SJSA1 (cell line): Measurements from ENCODE around the gene SLC22A5. TPM values are rescaled to one million over a fixed set of nuclear protein-coding genes. Genes with fewer than 3 reads are reported as not detected.

Experiments
- DNase-seq, 2 experiments: peaks; one replicate each; pipeline ENCODE4 v3.0.0-alpha.2; 2015 to 2020; ENCODE audit warnings: low spot score in 2 of 2, low read depth in 1 of 2
- H3K27ac ChIP-seq: fragments of 250-450 bp; sonication (Bioruptor Pico); 2 replicates; pipeline ENCODE4 v1.5.1; 2020; ENCODE audit warnings: mild to moderate bottlenecking, moderate library complexity
- H3K27me3 ChIP-seq: fragments of 250-450 bp; sonication (Bioruptor Pico); replicated peaks from 2 replicates; pipeline ENCODE4 v1.5.1; 2020; ENCODE audit warnings: mild to moderate bottlenecking, moderate library complexity
- H3K36me3 ChIP-seq: fragments of 250-450 bp; sonication (Bioruptor Pico); 2 replicates; pipeline ENCODE4 v1.5.1; 2020; ENCODE audit warnings: mild to moderate bottlenecking
- H3K4me1 ChIP-seq: fragments of 250-450 bp; sonication (Bioruptor Pico); replicated peaks from 2 replicates; pipeline ENCODE4 v1.6.1; 2021; ENCODE audit warnings: mild to moderate bottlenecking
- H3K4me3 ChIP-seq: fragments of 250-450 bp; sonication (Bioruptor Pico); 2 replicates; pipeline ENCODE4 v1.5.1; 2020; ENCODE audit warnings: mild to moderate bottlenecking
- H3K9me3 ChIP-seq: fragments of 250-450 bp; sonication (Bioruptor Pico); replicated peaks from 2 replicates; pipeline ENCODE4 v1.5.1; 2020; ENCODE audit warnings: mild to moderate bottlenecking
- total RNA-seq: library from RNA; depleted of rRNA; stranded (reverse); fragments of >200 nt; shearing (Covaris generic); gene quantifications from 2 replicates; pipeline ENCODE4 v1.2.3, GENCODE V29; 2014

SLC22A5 gene
- total RNA-seq, 1 experiment from 2014 or later = 3.5 TPM

GRCh38 chr5:132417461-132417860, 48.0 kb downstream of the SLC22A5 start:
- Histone ChIP-seq H3K9me3 (no peaks in the 10 kb centered on the region), H3K27ac (no peak overlapping the region), H3K27me3 (no peaks in the 10 kb centered on the region), H3K36me3 (no peaks in the 10 kb centered on the region; the same call in 1 of the 2 replicates), H3K4me1 (peaks cover 40% of the 10 kb centered on the region), H3K4me3 (no peak overlapping the region)
- no peak for DNase-seq

- H3K27ac ChIP-seq = no peak overlapping the region
- DNase-seq = no peak
- no peak overlapping the region for H3K4me3 ChIP-seq
- H3K4me1 ChIP-seq = peaks cover 45% of the 10 kb centered on the region
- no peaks in the 10 kb centered on the region for H3K9me3 ChIP-seq
- H3K36me3 ChIP-seq = no peaks in the 10 kb centered on the region; the same call in 1 of the 2 replicates
- H3K27me3 ChIP-seq = no peaks in the 10 kb centered on the region
These were observed 48.5 kb downstream of the SLC22A5 start for GRCh38 chr5:132417889-132418485.

- Histone ChIP-seq H3K4me1 (peaks cover 54% of the 10 kb centered on the region), H3K9me3 (no peaks in the 10 kb centered on the region), H3K4me3 (no peak overlapping the region), H3K27me3 (no peaks in the 10 kb centered on the region), H3K36me3 (no peaks in the 10 kb centered on the region; the same call in 1 of the 2 replicates), H3K27ac (no peak overlapping the region)
- DNase-seq = no peak
These were observed 49.4 kb downstream of the SLC22A5 start for GRCh38 chr5:132418881-132419280.

GRCh38 chr5:132419502-132420468, 50.3 kb downstream of the SLC22A5 start:
- Histone ChIP-seq H3K4me1 (peaks cover 54% of the 10 kb centered on the region), H3K27ac (peak overlapping the region; percentile 2; the same call in 1 of the 2 replicates)

GRCh38 chr5:132420706-132421272, 51.3 kb downstream of the SLC22A5 start:
- no peaks in the 10 kb centered on the region for H3K27me3 ChIP-seq
- no peaks in the 10 kb centered on the region for H3K9me3 ChIP-seq
- no peaks in the 10 kb centered on the region; the same call in 1 of the 2 replicates for H3K36me3 ChIP-seq
- DNase-seq = no peak
- no peak overlapping the region for H3K4me3 ChIP-seq
- peaks cover 54% of the 10 kb centered on the region for H3K4me1 ChIP-seq
- no peak overlapping the region for H3K27ac ChIP-seq

More at GRCh38 chr5:132419502-132420468, 50.3 kb downstream of the SLC22A5 start:
- H3K36me3 ChIP-seq = no peaks in the 10 kb centered on the region; the same call in 1 of the 2 replicates
- peak; percentile 84 to 91 for DNase-seq
- H3K9me3 ChIP-seq = no peaks in the 10 kb centered on the region
- H3K4me3 ChIP-seq = no peak overlapping the region
- H3K27me3 ChIP-seq = no peaks in the 10 kb centered on the region

- no peak for DNase-seq
- H3K36me3 ChIP-seq = no peaks in the 10 kb centered on the region; the same call in 1 of the 2 replicates
- no peaks in the 10 kb centered on the region for H3K27me3 ChIP-seq
- H3K4me3 ChIP-seq = no peak overlapping the region
- H3K4me1 ChIP-seq = peaks cover 61% of the 10 kb centered on the region
- no peaks in the 10 kb centered on the region for H3K9me3 ChIP-seq
- H3K27ac ChIP-seq = no peak overlapping the region
These were observed 52.0 kb downstream of the SLC22A5 start for GRCh38 chr5:132421462-132421861.

GRCh38 chr5:132422720-132423437, 53.4 kb downstream of the SLC22A5 start:
- H3K36me3 ChIP-seq = no peaks in the 10 kb centered on the region; the same call in 1 of the 2 replicates
- H3K27me3 ChIP-seq = no peaks in the 10 kb centered on the region
- peaks cover 75% of the 10 kb centered on the region for H3K4me1 ChIP-seq
- peak in 1 of 2 experiments; percentile 47 for DNase-seq
- peak overlapping the region; percentile 20 for H3K27ac ChIP-seq
- H3K4me3 ChIP-seq = no peak overlapping the region
- no peaks in the 10 kb centered on the region for H3K9me3 ChIP-seq

GRCh38 chr5:132423438-132423898, 54.0 kb downstream of the SLC22A5 start:
- no peaks in the 10 kb centered on the region for H3K27me3 ChIP-seq
- H3K4me1 ChIP-seq = peaks cover 81% of the 10 kb centered on the region
- H3K36me3 ChIP-seq = no peaks in the 10 kb centered on the region; the same call in 1 of the 2 replicates
- peak overlapping the region; percentile 20 for H3K27ac ChIP-seq
- no peak overlapping the region for H3K4me3 ChIP-seq
- no peak for DNase-seq
- H3K9me3 ChIP-seq = no peaks in the 10 kb centered on the region

GRCh38 chr5:132424167-132424880, 54.8 kb downstream of the SLC22A5 start:
- Histone ChIP-seq H3K4me3 (no peak overlapping the region), H3K27me3 (no peaks in the 10 kb centered on the region), H3K36me3 (no peaks in the 10 kb centered on the region; the same call in 1 of the 2 replicates), H3K9me3 (no peaks in the 10 kb centered on the region), H3K27ac (no peak overlapping the region; the same call in 1 of the 2 replicates), H3K4me1 (peaks cover 84% of the 10 kb centered on the region)
- no peak for DNase-seq

GRCh38 chr5:132425009-132425937, 55.8 kb downstream of the SLC22A5 start:
- H3K9me3 ChIP-seq = no peaks in the 10 kb centered on the region

GRCh38 chr5:132425975-132426524, 56.5 kb downstream of the SLC22A5 start:
- Histone ChIP-seq H3K9me3 (no peaks in the 10 kb centered on the region), H3K27me3 (no peaks in the 10 kb centered on the region), H3K4me1 (peaks cover 74% of the 10 kb centered on the region), H3K27ac (peak overlapping the region; percentile 93), H3K36me3 (no peaks in the 10 kb centered on the region), H3K4me3 (no peak overlapping the region)
- no peak for DNase-seq

More at GRCh38 chr5:132425009-132425937, 55.8 kb downstream of the SLC22A5 start:
- Histone ChIP-seq H3K27ac (peak overlapping the region; percentile 93), H3K4me1 (peaks cover 80% of the 10 kb centered on the region), H3K4me3 (no peak overlapping the region), H3K27me3 (no peaks in the 10 kb centered on the region), H3K36me3 (no peaks in the 10 kb centered on the region; the same call in 1 of the 2 replicates)
- DNase-seq = peak; percentile 81 to 82
